GM10248 (cell line): ENCODE measurements around the gene DVL3.
"Not testable (repeated sequence)": the region's sequence is repeated elsewhere in the genome, so short reads cannot be mapped to it uniquely, and the experiment has no call there.

ENCODE experiments used
- CTCF ChIA-PET: fragments of 300-600 bp; sonication (Branson Sonifier 250); formaldehyde crosslinking; extraction: SDS; loops from one replicate; lab custom pipeline; 2021; ENCODE audit warnings: antibody characterized with exemption; lab: Yijun Ruan, JAX
- POLR2A ChIA-PET: fragments of 350-650 bp; sonication (Branson Sonifier 250); formaldehyde crosslinking; extraction: SDS; loops from one replicate; lab custom pipeline; 2020; ENCODE audit warnings: antibody characterized with exemption; lab: Yijun Ruan, JAX
- DNase-seq: peaks from one replicate; pipeline ENCODE4 v3.0.0; 2012; ENCODE audit errors: extremely low spot score
- TF ChIP-seq, protein P1 (sequence below): IDR thresholded peaks from 2 replicates; pipeline ENCODE4 v1.5.1; 2012; ENCODE audit warnings: mild to moderate bottlenecking, low read depth; ENCODE audit errors: extremely low read depth, missing control alignments, control extremely low read depth

DVL3 gene

DNA sequence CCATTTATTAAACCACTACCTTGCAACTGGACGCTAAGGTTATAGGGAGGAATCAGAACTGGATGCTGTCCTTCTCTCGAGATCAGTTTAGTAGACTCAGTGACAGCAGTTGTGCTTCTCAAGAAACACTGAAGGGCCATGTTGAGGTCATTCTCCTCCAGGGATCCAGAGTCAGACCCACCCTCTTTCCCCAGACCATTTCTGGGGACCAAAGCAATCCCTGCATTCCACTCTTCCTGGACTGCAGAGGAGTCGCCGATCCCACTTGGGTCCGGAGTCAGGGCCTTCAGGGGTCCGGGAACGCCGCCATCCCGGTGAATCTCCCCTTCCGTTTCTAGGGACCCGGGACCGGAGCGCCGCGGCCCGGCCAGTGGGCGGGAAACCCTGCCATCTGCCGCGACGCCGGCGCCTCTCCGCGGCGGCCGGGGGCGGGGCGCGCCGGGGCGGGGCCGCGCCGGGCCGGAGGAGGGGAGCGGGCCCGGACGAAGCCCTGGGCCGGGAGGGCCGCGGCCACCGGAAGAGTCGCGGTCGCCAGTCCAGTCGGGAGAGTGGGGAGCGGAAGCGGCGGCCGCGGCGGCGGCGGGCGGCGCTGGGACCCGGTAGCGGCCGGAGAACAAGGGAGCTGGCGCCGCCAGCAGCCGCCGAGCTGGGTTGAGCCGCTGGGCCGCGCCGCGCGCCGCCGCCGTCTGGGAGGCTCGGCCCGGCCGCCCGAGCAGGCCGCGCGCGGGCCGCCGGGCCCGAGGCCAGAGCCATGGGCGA lies at the start of gene DVL3:
DVL3 (plus strand) TSS at position 493 of the 759 bp plus-strand sequence; CDS start at position 752, 259 bp downstream.
- POLR2A ChIA-PET, result interaction anchor here (0.6 kb wide), 1 partner anchor 65 kb away, joined by 4 read pairs; no protein-coding TSS in a partner anchor
- CTCF ChIA-PET, result interaction anchor here (0.8 to 1.2 kb wide), 4 partner anchors 9 to 73 kb away, joined by 3 read pairs; no protein-coding TSS in a partner anchor
- TF ChIP-seq, protein P1, sequence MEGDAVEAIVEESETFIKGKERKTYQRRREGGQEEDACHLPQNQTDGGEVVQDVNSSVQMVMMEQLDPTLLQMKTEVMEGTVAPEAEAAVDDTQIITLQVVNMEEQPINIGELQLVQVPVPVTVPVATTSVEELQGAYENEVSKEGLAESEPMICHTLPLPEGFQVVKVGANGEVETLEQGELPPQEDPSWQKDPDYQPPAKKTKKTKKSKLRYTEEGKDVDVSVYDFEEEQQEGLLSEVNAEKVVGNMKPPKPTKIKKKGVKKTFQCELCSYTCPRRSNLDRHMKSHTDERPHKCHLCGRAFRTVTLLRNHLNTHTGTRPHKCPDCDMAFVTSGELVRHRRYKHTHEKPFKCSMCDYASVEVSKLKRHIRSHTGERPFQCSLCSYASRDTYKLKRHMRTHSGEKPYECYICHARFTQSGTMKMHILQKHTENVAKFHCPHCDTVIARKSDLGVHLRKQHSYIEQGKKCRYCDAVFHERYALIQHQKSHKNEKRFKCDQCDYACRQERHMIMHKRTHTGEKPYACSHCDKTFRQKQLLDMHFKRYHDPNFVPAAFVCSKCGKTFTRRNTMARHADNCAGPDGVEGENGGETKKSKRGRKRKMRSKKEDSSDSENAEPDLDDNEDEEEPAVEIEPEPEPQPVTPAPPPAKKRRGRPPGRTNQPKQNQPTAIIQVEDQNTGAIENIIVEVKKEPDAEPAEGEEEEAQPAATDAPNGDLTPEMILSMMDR, result no peak
- DNase-seq, result peak; percentile 91

DNA sequence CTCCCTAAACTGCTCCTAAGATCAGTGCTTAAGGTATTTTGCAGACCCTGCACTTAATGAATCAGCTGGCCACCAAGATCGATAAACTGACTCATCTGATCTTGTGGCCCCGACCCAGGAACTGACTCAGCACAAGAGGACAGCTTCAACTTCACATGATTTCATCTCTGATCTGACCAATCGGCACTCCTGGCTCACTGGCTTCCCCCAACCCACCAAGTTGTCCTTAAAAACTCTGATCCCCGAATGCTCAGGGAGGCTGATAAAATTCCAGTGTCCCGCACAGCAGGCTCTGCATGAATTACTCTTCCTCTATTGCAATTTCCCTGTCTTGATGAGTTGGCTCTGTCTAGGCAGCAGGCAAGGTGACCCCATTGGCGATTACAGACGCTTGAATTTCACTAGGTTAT lies 44.9 kb upstream of the DVL3 start:
- DNase-seq, result no peak
- POLR2A ChIA-PET, result no interaction called here
- CTCF ChIA-PET, result no interaction called here
- TF ChIP-seq, protein P1, result no peak

DNA sequence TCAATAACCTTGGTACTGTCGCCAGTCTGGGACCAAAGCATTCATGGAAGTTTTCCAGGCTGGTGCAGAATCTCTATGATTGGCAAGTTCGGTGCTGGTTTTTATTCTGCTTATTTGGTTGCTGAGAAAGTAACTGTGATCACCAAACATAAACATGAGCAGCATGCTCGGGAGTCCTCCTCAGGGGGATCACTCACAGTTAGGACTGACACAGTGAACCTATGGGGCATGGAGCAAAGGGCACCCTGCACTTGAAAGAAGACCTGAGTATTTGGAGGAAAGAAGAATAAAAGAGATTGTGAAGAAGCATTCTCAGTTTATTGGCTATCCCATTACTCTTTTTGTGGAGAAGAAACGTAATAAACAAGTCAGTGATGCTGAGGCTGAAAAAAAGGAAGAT lies 39.2 kb upstream of the DVL3 start:
- POLR2A ChIA-PET, result no interaction called here
- CTCF ChIA-PET, result interaction anchor here (1.1 to 1.4 kb wide), 2 partner anchors 13 to 219 kb away, joined by 3 to 4 read pairs; no protein-coding TSS in a partner anchor
- DNase-seq, result no peak
- TF ChIP-seq, protein P1, result no peak

DNA sequence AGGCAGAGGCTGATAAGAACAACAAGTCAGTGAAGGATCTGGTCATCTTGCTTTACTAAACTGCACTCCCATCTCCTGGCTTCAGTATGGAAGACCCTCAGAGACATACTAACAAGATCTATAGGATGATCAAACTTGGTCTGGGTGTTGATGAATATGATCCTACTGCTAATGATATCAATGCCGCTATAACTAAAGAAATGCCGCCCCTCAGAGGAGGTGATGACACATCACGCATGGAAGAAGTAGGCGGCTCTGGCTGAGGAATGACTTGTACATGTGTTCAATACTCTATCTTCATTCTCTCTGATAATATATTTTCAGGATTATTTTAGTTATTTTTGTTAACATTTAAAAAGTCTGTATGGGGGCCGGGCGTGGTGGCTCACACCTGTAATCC lies 37.5 kb upstream of the DVL3 start:
- TF ChIP-seq, protein P1, result no peak
- no peak for DNase-seq
- POLR2A ChIA-PET, result interaction anchor here (0.6 kb wide), 1 partner anchor 16 kb away, joined by 3 read pairs; no protein-coding TSS in a partner anchor
- CTCF ChIA-PET, result interaction anchor here (1.1 kb wide), 1 partner anchor 10 kb away, joined by 5 read pairs; no protein-coding TSS in a partner anchor

DNA sequence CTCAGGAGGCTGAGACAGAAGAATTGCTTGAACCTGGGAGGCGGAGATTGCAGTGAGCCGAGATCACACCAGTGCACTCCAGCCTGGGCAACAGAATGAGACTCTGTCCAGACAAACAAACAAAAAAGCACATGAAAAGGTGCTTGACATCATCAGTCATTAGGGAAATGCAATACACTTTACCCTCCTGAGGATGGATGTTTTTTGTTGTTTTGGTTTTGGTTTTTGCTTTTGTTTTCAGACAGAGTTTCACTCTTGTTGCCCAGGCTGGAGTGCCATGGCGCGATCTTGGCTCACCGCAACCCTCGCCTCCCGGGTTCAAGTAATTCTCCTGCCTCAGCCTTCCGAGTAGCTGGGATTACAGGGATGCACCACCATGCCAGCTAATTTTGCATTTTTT lies 34.1 kb upstream of the DVL3 start:
- POLR2A ChIA-PET, CTCF ChIA-PET, DNase-seq: not testable (repeated sequence)

DNA sequence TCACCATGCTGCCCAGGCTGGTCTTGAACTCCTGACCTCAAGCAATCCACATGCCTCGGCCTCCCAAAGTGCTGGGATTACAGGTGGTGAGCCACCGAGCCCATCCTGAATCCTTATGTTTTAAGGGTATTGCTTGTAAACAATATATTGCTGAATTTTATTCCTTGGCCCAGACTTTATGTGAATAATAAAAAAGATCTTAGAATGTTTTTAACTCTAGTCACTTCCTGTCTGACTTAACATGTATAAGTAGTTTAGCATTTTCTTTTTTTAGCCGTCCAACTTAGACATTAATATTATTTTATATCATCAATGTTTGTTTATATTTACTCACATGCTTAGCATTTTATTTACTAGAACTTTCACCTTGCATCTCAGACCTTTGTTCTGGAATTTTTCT lies 29.2 kb upstream of the DVL3 start:
- TF ChIP-seq, protein P1, result no peak
- ChIA-PET POLR2A (no interaction called here), CTCF (no interaction called here)
- no peak for DNase-seq

DNA sequence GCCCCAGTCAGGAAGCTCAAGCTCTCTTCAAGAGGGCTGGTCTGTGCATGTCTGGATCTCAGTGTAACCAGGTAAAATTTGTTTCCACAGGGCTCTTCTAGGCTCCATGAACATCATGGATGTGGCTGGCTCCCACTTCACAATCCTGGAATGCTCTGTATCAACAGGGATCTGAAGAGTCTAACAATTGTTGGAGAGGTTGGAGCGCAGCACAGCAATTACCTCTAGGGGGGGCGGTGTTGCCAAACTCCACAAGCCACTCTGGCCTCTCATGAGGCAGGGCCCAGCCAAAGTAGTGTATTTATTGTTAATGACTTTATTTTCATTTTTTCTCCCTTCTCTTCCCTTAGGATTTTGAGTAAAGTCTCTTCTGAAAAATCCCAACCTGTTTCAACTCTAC lies 26.2 kb upstream of the DVL3 start:
- peak; percentile 34 for DNase-seq
- TF ChIP-seq, protein P1, result peak; percentile 54
- ChIA-PET CTCF (interaction anchor here (0.9 to 1.6 kb wide), 7 partner anchors 14 to 232 kb away, joined by 3 to 5 read pairs (median 4); no protein-coding TSS in a partner anchor), POLR2A (no interaction called here)
